Neural cell (in vitro differentiated cells): Measurements from ENCODE around the gene SMAD1. TPM values are rescaled to one million over a fixed set of nuclear protein-coding genes. Genes with fewer than 3 reads are reported as not detected.

Experiments used
- H2AFZ ChIP-seq: fragments of 200-600, 300-800 bp; sonication (generic), shearing (Covaris generic); 2 replicates; pipeline ENCODE4 v1.6.0; 2014; ENCODE audit warnings: low read depth, mild to moderate bottlenecking, antibody characterized with exemption, low read length, moderate library complexity
- H3F3A ChIP-seq: fragments of 200-600 bp; shearing (Covaris generic); 2 replicates; pipeline ENCODE4 v1.6.1; 2016; ENCODE audit warnings: mild to moderate bottlenecking, moderate library complexity, mixed read lengths, antibody characterized with exemption, low read length; ENCODE audit not compliant: insufficient read depth, poor library complexity, severe bottlenecking
- H3K27ac ChIP-seq: fragments of 200-600, 300-800 bp; sonication (generic), shearing (Covaris generic); 2 replicates; pipeline ENCODE4 v1.5.1; 2014; ENCODE audit warnings: mild to moderate bottlenecking, low read length, moderate library complexity
- H3K27me3 ChIP-seq: fragments of 300-800, 200-600 bp; sonication (generic), shearing (Covaris generic); 2 replicates; pipeline ENCODE4 v1.6.0; 2014; ENCODE audit warnings: mild to moderate bottlenecking, low read depth, low read length, moderate library complexity; ENCODE audit not compliant: insufficient read depth
- H3K36me3 ChIP-seq: fragments of 300-800, 200-600 bp; sonication (generic), shearing (Covaris generic); 2 replicates; pipeline ENCODE4 v1.5.1; 2014; ENCODE audit warnings: mild to moderate bottlenecking, antibody characterized with exemption, low read length, moderate library complexity; ENCODE audit not compliant: insufficient read depth
- H3K4me2 ChIP-seq: fragments of 300-800, 200-600 bp; sonication (generic), shearing (Covaris generic); 2 replicates; pipeline ENCODE4 v1.6.0; 2014; ENCODE audit warnings: mild to moderate bottlenecking, low read length
- H3K4me3 ChIP-seq: fragments of 300-800, 200-600 bp; sonication (generic), shearing (Covaris generic); 2 replicates; pipeline ENCODE4 v1.5.1; 2014; ENCODE audit warnings: mild to moderate bottlenecking, low read length, moderate library complexity
- H3K79me2 ChIP-seq: fragments of 200-600 bp; shearing (Covaris generic); replicated peaks from 2 replicates; pipeline ENCODE4 v1.6.0; 2014; ENCODE audit warnings: mild to moderate bottlenecking, low read length, moderate library complexity; ENCODE audit not compliant: insufficient read depth
- H3K9ac ChIP-seq: fragments of 300-800, 200-600 bp; sonication (generic), shearing (Covaris generic); 2 replicates; pipeline ENCODE4 v1.6.1; 2016; ENCODE audit warnings: mild to moderate bottlenecking, low read length, mixed read lengths
- H3K9me2 ChIP-seq: fragments of 200-600 bp; shearing (Covaris generic); 2 replicates; pipeline ENCODE4 v1.6.1; 2016; ENCODE audit warnings: mild to moderate bottlenecking, low read length, mixed read lengths; ENCODE audit not compliant: insufficient read depth
- H3K9me3 ChIP-seq: fragments of 200-600, 300-800 bp; sonication (generic), shearing (Covaris generic); 2 replicates; pipeline ENCODE4 v1.6.1; 2016; ENCODE audit warnings: mild to moderate bottlenecking, mixed run types, low read length, moderate library complexity, mixed read lengths
- H4K20me1 ChIP-seq: fragments of 200-600 bp; shearing (Covaris generic); 2 replicates; pipeline ENCODE4 v1.6.1; 2016; ENCODE audit warnings: mild to moderate bottlenecking, mixed run types; ENCODE audit not compliant: insufficient read depth
- EP300 ChIP-seq: fragments of 450-650 bp; conservative IDR thresholded peaks from 2 replicates; pipeline ENCODE4 v1.6.1; 2014; ENCODE audit warnings: antibody characterized with exemption, mild to moderate bottlenecking, moderate library complexity; ENCODE audit not compliant: poor library complexity, severe bottlenecking
- EZH2 ChIP-seq: fragments of 200-600, 300-800 bp; shearing (Covaris generic), sonication (generic); IDR thresholded peaks from 2 replicates; pipeline ENCODE4 v1.6.1; 2014; ENCODE audit warnings: antibody characterized with exemption, low read length, borderline replicate concordance, mild to moderate bottlenecking; ENCODE audit not compliant: insufficient read depth, poor library complexity, severe bottlenecking
- MXI1 ChIP-seq: fragments of 450-650 bp; conservative IDR thresholded peaks from 2 replicates; pipeline ENCODE4 v1.6.1; 2014; ENCODE audit warnings: antibody characterized with exemption, mild to moderate bottlenecking; ENCODE audit not compliant: poor library complexity, severe bottlenecking
- POLR2AphosphoS5 ChIP-seq: IDR thresholded peaks from 2 replicates; pipeline ENCODE4 v1.6.1; 2012
- RAD21 ChIP-seq: fragments of 450-650 bp; conservative IDR thresholded peaks from 2 replicates; pipeline ENCODE4 v1.6.1; 2014; ENCODE audit warnings: antibody characterized with exemption, mild to moderate bottlenecking, moderate library complexity
- REST ChIP-seq: IDR thresholded peaks from 2 replicates; pipeline ENCODE4 v1.6.1; 2012; ENCODE audit warnings: borderline replicate concordance
- SMC3 ChIP-seq: fragments of 450-650 bp; conservative IDR thresholded peaks from 2 replicates; pipeline ENCODE4 v1.6.1; 2014; ENCODE audit warnings: antibody characterized with exemption, mild to moderate bottlenecking, moderate library complexity; ENCODE audit not compliant: poor library complexity
- TAF1 ChIP-seq: IDR thresholded peaks from 2 replicates; pipeline ENCODE4 v1.6.1; 2012; ENCODE audit warnings: low read depth
- polyA plus RNA-seq: library from polyadenylated mRNA; depleted of rRNA; stranded (reverse); fragments of >200 nt; gene quantifications from 2 replicates; pipeline ENCODE4 v1.2.3, GENCODE V29; 2014
- TF ChIP-seq, protein P1 (sequence below): fragments of 450-650 bp; IDR thresholded peaks from 2 replicates; pipeline ENCODE4 v1.5.1; 2014; ENCODE audit warnings: antibody characterized with exemption, mild to moderate bottlenecking, moderate library complexity; ENCODE audit not compliant: poor library complexity, severe bottlenecking

Gene SMAD1
- polyA plus RNA-seq, 1 donor from 2014 or later = 31.7 TPM

- H3K9me3 ChIP-seq = no peaks in the 10 kb centered on the region
- H3K27ac ChIP-seq = no peak overlapping the region
- H3K9ac ChIP-seq = no peak overlapping the region
- no peak for TF ChIP-seq EZH2
- no peak for TF ChIP-seq EP300
- no peak for TF ChIP-seq REST
- no peak for TF ChIP-seq RAD21
- no peak for TF ChIP-seq TAF1
- no peak for TF ChIP-seq SMC3
- TF ChIP-seq, protein P1, sequence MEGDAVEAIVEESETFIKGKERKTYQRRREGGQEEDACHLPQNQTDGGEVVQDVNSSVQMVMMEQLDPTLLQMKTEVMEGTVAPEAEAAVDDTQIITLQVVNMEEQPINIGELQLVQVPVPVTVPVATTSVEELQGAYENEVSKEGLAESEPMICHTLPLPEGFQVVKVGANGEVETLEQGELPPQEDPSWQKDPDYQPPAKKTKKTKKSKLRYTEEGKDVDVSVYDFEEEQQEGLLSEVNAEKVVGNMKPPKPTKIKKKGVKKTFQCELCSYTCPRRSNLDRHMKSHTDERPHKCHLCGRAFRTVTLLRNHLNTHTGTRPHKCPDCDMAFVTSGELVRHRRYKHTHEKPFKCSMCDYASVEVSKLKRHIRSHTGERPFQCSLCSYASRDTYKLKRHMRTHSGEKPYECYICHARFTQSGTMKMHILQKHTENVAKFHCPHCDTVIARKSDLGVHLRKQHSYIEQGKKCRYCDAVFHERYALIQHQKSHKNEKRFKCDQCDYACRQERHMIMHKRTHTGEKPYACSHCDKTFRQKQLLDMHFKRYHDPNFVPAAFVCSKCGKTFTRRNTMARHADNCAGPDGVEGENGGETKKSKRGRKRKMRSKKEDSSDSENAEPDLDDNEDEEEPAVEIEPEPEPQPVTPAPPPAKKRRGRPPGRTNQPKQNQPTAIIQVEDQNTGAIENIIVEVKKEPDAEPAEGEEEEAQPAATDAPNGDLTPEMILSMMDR = no peak
- TF ChIP-seq POLR2AphosphoS5 = no peak
- no peak for TF ChIP-seq MXI1
- H4K20me1 ChIP-seq = no peaks in the 10 kb centered on the region
- H3K9me2 ChIP-seq = no peaks in the 10 kb centered on the region
- H3K36me3 ChIP-seq = no peaks in the 10 kb centered on the region
- H3K4me2 ChIP-seq = no peak overlapping the region
- no peak overlapping the region for H2AFZ ChIP-seq
- no peaks in the 10 kb centered on the region for H3F3A ChIP-seq
- no peak overlapping the region for H3K4me3 ChIP-seq
- H3K27me3 ChIP-seq = no peaks in the 10 kb centered on the region
- H3K79me2 ChIP-seq = peaks cover 74% of the 10 kb centered on the region
These were observed 5.0 kb downstream of the SMAD1 start for GRCh38 chr4:145486603-145487002.

DNA sequence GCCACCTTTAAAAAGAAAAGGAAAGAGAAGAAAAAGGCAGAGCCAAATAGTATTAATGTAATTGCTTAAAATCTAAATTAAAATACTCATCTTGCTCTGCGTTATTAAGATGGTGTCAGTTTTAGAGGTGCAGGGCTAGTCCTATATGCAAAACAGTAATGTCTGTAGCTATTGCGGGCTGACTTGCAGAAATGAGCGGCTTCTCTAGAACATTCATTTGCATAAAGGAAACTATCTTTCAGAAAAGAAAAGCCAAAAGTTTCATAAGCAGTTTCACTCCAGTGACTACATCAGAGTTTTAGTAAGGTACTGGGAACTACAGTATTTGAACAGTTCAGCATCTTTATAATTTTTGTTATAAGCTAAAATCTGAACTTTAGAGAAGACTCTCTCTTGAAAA, 6.0 kb downstream of the SMAD1 start:
- H2AFZ ChIP-seq = no peak overlapping the region
- TF ChIP-seq REST (no peak), MXI1 (no peak), POLR2AphosphoS5 (no peak), RAD21 (no peak), EZH2 (no peak), EP300 (no peak)
- TF ChIP-seq, protein P1 = no peak
- no peaks in the 10 kb centered on the region for H3K9me3 ChIP-seq
- no peaks in the 10 kb centered on the region for H3K36me3 ChIP-seq
- no peaks in the 10 kb centered on the region for H3F3A ChIP-seq
- H3K9me2 ChIP-seq = no peaks in the 10 kb centered on the region
- no peaks in the 10 kb centered on the region for H3K27me3 ChIP-seq
- H3K27ac ChIP-seq = no peak overlapping the region
- no peak overlapping the region for H3K9ac ChIP-seq
- no peak overlapping the region for H3K4me3 ChIP-seq
- no peaks in the 10 kb centered on the region for H4K20me1 ChIP-seq
- no peak overlapping the region for H3K4me2 ChIP-seq
- H3K79me2 ChIP-seq = peaks cover 74% of the 10 kb centered on the region
